HG03175 (cell line): ENCODE data around the gene TRPV4.

Experiments used
- ATAC-seq: cut with Tn5 transposase; IDR thresholded peaks from one replicate; pipeline ENCODE4 v1.9.1; 2021; ENCODE audit warnings: mild to moderate bottlenecking, moderate library complexity; ENCODE audit not compliant: unreplicated experiment

TRPV4 gene

DNA sequence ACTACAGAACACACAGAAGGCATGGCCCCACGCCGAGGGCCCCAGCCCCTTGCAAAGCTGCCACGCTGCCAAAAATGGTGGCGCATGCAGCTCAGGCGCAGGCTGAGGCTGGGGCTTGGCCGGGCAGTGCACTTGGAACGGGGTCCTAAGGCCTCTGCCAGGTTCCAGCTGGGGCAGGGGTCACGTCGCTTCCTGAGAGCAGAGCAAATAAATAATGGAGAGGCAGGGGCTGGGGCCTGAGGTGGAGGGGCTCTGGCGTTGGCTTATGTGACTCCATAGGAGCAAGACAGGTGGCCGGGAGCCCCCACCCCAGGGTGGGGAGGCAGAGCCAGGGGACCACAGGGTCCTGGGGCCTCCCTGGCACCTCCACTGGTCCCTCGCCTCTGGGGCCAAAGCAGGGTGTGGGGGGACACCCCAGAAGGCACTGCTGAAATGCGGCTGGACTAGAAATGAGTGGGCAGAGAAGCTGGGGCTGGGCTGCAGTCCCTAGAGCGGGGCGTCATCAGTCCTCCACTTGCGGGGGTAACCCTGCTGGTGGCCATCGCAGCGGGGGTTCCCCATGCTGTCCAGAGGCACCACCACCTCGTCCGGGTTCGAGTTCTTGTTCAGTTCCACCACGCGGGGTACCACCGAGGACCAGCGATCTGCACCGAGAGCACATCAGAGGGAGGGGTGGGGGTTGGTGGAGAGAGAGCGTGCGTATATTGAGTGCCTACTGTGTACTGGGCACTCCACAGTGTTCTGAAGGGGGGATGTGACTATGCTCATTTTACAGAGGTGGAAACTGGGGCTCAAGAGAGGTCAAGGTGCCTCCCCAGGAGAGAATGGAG, 49.8 kb downstream of the TRPV4 start:
- no peak for ATAC-seq

GRCh38 chr12:109782326-109782703, 50.9 kb downstream of the TRPV4 start:
- no peak for ATAC-seq

DNA sequence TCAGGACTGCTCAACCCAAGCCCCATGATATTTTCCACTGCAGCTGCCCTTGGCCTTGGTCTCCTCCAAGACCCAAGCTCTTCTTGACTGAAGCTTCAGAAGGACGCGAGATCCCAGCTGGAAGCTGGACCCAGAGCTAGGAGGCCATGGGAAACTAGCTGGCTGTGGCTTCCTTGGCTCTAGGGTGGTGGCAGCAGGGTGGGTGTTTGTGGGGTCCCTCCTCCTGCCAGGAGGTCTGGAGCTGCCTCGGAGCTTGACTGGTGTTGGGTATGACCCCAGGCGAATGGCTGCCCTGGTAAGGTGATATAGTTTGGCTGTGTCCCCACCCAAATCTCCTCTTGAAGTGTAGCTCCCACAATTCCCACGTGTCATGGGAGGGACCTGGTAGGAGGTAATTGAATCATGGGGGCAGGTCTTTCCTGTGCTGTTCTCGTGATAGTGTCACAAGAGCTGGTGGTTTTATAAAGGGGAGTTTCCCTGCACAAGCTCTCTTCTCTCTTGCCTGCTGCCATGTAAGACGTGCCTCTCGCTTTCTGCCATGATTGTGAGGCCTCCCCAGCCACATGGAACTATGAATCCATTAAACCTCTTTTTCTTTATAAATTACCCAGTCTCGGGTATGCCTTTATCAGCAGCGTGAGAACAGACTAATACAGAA, 51.4 kb downstream of the TRPV4 start:
- ATAC-seq = no peak

DNA sequence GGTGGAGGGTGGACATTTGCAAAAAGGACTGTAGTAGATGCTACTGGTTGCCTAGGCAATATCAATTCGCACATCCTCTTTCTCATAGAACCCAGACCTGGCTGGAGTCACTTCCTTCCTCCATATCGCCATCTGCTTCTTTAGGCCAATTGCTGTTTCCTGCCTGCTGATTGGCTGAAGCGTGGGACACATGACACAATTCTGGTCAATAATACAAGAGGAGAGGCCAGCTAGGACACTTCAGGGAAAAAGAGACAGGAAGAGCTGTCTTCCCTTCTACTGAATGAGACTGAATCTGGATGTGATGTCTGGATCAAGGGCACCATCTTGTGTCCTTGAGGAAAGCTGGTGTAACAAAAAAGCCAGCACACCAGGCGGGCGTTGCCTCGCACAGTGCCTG, 53.8 kb downstream of the TRPV4 start:
- no peak for ATAC-seq

DNA sequence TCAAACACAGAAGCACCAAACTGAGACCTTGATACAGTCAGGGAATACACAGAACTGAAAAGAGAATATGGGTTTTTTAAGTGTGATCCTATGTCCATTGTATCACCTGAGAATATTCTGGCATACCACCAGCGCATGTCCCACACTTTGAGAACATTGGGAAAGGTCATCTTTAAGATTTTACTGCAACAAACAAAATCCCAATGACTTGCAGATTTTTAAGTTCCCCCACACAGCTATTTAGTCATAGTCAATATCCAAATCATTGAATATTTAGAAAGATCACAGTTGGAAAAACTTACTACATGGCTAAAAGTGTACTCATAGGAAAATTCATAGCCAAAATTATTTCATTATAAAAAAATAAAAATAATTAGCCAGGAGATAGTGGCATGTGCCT, 54.5 kb downstream of the TRPV4 start:
- ATAC-seq = no peak

GRCh38 chr12:109777544-109777943, 55.7 kb downstream of the TRPV4 start:
- ATAC-seq = no peak

DNA sequence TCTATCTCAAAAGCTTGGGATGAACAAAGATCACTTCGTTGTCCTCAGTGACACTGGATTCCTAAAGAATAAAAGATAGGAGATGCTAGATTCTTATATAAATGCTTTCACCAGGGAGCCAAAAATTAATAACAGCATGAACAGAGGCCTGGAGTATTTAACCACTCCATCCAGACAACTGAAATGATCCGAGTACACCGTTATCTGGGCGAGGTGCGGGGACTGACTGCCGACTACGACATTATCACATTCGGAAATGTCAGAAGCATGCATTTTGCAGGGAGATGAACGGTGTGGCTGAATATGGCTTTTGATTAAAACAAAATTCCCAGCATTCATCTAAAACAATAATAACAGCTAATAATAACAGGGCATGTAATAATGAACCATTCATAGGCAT, 56.6 kb downstream of the TRPV4 start:
- no peak for ATAC-seq

DNA sequence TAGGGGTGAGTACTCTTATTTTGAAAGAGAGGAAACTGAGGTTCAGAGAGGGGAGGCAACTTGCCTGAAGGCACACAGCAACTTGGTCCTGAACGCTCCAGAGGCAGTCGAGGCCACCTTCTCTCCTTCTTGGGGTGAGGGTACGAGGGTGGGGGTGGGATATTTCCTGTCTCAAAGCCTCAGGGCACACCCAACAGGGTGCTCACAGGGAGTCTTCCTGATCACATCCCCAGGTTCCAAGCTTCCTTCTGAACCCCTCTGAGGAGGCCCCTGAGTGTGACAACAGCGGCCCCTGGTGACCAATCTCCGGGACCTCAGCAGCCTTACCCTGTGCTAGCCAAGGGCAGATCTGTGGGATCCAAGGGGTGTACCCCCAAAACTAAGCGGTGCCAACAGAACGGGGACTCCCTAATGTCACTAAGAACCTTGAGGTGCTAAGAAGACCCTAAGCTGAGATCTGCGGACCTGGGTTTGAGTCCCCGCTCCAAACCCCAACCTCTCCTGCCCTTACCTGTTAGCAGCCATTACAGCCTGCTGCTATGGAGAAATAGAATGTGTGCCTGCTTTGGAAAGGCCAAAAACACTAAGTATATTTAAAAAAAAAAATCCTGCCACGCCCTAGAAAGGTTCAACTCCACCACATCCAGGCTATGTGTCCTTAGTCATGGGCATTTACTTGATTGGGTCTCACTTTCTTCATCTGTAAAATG, 57.9 kb downstream of the TRPV4 start:
- ATAC-seq = no peak

GRCh38 chr12:109773384-109774011, 59.7 kb downstream of the TRPV4 start:
- ATAC-seq = no peak

- no peak for ATAC-seq
Measured at GRCh38 chr12:109772622-109773321, 60.4 kb downstream of the TRPV4 start.

GRCh38 chr12:109771746-109772621, 61.2 kb downstream of the TRPV4 start:
- no peak for ATAC-seq

GRCh38 chr12:109770861-109771670, 62.1 kb downstream of the TRPV4 start:
- no peak for ATAC-seq

DNA sequence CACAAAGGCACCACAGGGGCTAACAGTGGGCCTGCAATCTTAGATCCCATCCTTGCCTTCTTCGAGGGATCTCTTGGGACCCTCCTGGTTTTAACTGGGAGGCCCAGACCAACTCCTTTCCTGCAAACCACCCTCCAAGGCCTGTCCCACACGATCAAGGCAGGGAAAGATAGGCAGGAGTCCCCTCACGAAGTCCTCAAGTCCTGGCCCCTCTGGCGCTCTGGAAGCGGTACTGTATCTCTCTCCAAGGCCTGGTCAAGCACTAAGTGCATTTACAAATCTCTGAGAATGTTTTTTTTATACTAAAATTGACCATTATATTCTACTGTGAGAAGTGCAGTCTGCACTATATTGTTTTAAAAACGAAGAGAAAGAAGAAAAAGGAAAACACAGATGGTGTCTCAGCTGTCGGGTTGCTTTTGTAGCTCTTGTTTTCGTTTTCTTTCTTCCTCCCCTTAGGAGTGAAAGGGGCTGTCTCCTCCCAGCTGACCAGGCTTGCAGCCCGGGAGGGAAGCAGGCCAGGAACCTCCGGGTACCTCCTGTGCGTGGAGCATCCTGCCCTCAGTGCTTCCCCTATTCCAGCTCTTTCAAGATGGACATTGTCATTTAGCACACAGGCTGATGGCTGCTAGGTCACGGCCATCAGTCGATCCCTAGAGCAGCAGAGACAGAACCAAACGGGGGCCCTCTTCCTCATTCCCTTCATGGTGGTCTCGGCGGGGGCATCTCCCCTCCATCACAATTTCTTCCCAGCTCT, 62.9 kb downstream of the TRPV4 start:
- no peak for ATAC-seq

GRCh38 chr12:109768901-109769670, 64.1 kb downstream of the TRPV4 start:
- no peak for ATAC-seq

DNA sequence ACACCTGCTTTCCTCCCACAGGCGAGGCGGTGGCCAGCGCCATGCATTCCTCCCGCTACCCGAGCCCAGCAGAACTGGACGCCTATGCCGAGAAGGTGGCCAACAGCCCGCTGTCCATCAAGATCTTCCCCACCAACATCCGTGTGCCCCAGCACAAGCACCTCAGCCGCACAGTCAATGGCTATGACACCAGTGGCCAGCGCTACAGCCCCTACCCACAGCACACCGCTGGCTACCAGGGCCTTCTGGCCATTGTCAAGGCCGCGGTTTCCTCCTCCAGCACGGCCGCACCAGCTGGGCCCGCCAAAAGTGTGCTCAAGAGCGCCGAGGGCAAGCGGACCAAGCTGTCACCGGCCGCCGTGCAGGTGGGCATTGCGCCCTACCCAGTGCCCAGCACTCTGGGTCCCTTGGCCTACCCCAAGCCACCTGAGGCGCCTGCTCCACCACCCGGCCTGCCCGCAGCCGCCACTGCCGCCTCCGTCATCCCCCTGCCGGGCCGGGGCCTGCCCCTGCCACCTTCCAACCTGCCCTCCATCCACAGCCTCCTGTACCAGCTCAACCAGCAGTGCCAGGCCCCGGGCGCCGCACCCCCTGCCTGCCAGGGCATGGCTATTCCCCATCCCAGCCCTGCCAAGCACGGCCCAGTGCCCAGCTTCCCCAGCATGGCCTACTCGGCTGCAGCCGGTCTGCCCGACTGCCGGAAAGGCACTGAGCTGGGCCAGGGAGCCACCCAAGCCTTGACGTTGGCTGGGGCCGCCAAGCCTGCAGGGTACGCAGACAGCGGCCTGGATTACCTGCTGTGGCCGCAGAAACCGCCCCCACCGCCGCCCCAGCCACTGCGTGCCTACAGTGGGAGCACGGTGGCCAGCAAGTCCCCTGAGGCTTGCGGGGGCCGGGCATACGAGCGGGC, 65.0 kb downstream of the TRPV4 start:
- ATAC-seq = no peak

GRCh38 chr12:109767456-109767855, 65.7 kb downstream of the TRPV4 start:
- no peak for ATAC-seq
